ENCODE results near the gene DNM3.

Gene DNM3

GRCh38 chr1:172146141-172146850, 305.0 kb downstream of the DNM3 start:
- no peak for DNase-seq

GRCh38 chr1:172147541-172147940, 306.2 kb downstream of the DNM3 start:
- DNase-seq: no peak

GRCh38 chr1:172148213-172148612, 306.9 kb downstream of the DNM3 start:
- DNase-seq: no peak

GRCh38 chr1:172148707-172149106, 307.4 kb downstream of the DNM3 start:
- no peak for DNase-seq

GRCh38 chr1:172149346-172149745, 308.0 kb downstream of the DNM3 start:
- no peak for DNase-seq

- no peak for DNase-seq
These were observed 313.3 kb downstream of the DNM3 start for GRCh38 chr1:172154551-172154950.

GRCh38 chr1:172155766-172156165, 314.5 kb downstream of the DNM3 start:
- DNase-seq: no peak

- DNase-seq: no peak
These were observed 320.9 kb downstream of the DNM3 start for GRCh38 chr1:172162236-172162635.

- no peak for DNase-seq
These were observed 322.4 kb downstream of the DNM3 start for GRCh38 chr1:172163498-172164215.

GRCh38 chr1:172165403-172165802, 324.1 kb downstream of the DNM3 start:
- no peak for DNase-seq

- DNase-seq: no peak
These were observed 326.7 kb downstream of the DNM3 start for GRCh38 chr1:172167796-172168596.

GRCh38 chr1:172168597-172168872, 327.2 kb downstream of the DNM3 start:
- no peak for DNase-seq

- no peak for DNase-seq
These were observed 328.5 kb downstream of the DNM3 start for GRCh38 chr1:172169836-172170235.

GRCh38 chr1:172172352-172172831, 331.1 kb downstream of the DNM3 start:
- no peak for DNase-seq

- DNase-seq: no peak
These were observed 334.9 kb downstream of the DNM3 start for GRCh38 chr1:172176206-172176605.

- DNase-seq: no peak
These were observed 336.6 kb downstream of the DNM3 start for GRCh38 chr1:172177849-172178248.

GRCh38 chr1:172178886-172179285, 337.6 kb downstream of the DNM3 start:
- DNase-seq: no peak

- DNase-seq: no peak
These were observed 338.6 kb downstream of the DNM3 start for GRCh38 chr1:172179918-172180317.

GRCh38 chr1:172180501-172181285, 339.4 kb downstream of the DNM3 start:
- DNase-seq: peak; percentile 50

- no peak for DNase-seq
These were observed 343.4 kb downstream of the DNM3 start for GRCh38 chr1:172184506-172185191.

- DNase-seq: no peak
These were observed 343.9 kb downstream of the DNM3 start for GRCh38 chr1:172185211-172185610.

- DNase-seq: no peak
These were observed 344.7 kb downstream of the DNM3 start for GRCh38 chr1:172185996-172186395.

Measured in stimulated activated CD4-positive, alpha-beta T cell treated with anti-CD3 and anti-CD28 coated beads, Interleukin-1b, Interleukin-23, amount 100 ng/mL, for 48 hours (primary cell).